ENCODE results near the gene ELL2. TPM values are rescaled to one million over a fixed set of nuclear protein-coding genes. Genes with fewer than 3 reads are reported as not detected.

The ELL2 gene
- total RNA-seq, 1 donor from 2014 or later, result 21.6 TPM

DNA sequence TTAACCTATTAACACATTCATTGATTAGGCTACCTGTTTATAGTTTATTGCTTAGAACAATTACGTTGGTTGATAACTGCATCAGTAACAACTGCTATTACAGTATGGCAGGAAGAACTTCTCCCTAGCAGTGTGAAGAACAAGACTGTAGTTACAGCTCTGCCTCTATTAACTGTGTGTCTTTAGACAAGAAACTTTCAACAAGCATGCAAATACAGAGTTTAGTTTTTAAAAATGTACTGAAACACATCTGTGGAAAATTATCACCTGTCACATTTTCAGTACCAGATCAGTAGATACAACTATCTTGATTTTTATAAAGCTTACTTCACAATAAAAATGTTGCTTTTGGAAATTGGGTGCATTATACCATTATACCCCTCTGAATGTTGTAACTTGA, 22.2 kb downstream of the ELL2 start:
- TF ChIP-seq, protein P1, sequence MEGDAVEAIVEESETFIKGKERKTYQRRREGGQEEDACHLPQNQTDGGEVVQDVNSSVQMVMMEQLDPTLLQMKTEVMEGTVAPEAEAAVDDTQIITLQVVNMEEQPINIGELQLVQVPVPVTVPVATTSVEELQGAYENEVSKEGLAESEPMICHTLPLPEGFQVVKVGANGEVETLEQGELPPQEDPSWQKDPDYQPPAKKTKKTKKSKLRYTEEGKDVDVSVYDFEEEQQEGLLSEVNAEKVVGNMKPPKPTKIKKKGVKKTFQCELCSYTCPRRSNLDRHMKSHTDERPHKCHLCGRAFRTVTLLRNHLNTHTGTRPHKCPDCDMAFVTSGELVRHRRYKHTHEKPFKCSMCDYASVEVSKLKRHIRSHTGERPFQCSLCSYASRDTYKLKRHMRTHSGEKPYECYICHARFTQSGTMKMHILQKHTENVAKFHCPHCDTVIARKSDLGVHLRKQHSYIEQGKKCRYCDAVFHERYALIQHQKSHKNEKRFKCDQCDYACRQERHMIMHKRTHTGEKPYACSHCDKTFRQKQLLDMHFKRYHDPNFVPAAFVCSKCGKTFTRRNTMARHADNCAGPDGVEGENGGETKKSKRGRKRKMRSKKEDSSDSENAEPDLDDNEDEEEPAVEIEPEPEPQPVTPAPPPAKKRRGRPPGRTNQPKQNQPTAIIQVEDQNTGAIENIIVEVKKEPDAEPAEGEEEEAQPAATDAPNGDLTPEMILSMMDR (IDR thresholded peaks at IDR 0.05; ENCODE audit: unreplicated experiment), result no peak
- H3K9me3 Mint-ChIP-seq (ENCODE audit: unreplicated experiment), result no peaks in the 10 kb centered on the region
- no peak overlapping the region for H3K27ac Mint-ChIP-seq (ENCODE audit: unreplicated experiment)
- H3K36me3 Mint-ChIP-seq (ENCODE audit: low read depth, unreplicated experiment), result no peaks in the 10 kb centered on the region
- peaks cover 2% of the 10 kb centered on the region for H3K27me3 Mint-ChIP-seq (ENCODE audit: unreplicated experiment)
- H3K4me3 Mint-ChIP-seq (ENCODE audit: unreplicated experiment), result no peak overlapping the region
- peaks cover 25% of the 10 kb centered on the region for H3K4me1 Mint-ChIP-seq (ENCODE audit: unreplicated experiment)
- DNase-seq (ENCODE audit: low spot score), result no peak

DNA sequence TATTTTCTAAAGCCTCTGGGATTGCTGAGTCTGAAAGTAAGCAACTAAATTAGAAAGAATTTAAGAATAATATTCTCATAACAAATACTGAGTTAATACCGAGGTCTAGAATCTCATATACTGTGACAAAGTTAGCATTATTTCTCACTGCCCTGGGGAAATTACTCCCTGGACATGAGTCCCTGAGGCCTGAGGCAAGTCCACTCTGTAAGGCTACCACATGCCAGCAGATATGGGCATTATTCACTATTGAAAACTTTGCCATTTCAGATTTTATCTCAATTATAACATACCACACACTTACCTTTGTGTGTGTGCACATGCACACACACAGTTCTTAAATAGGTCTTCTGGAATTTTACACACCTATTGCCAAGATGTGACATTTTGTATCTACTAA, 22.9 kb downstream of the ELL2 start:
- no peak overlapping the region for H3K27ac Mint-ChIP-seq (ENCODE audit: unreplicated experiment)
- no peak for DNase-seq (ENCODE audit: low spot score)
- no peak overlapping the region for H3K4me3 Mint-ChIP-seq (ENCODE audit: unreplicated experiment)
- H3K9me3 Mint-ChIP-seq (ENCODE audit: unreplicated experiment), result no peaks in the 10 kb centered on the region
- peaks cover 25% of the 10 kb centered on the region for H3K4me1 Mint-ChIP-seq (ENCODE audit: unreplicated experiment)
- H3K36me3 Mint-ChIP-seq (ENCODE audit: low read depth, unreplicated experiment), result no peaks in the 10 kb centered on the region
- TF ChIP-seq, protein P1 (IDR thresholded peaks at IDR 0.05; ENCODE audit: unreplicated experiment), result no peak
- peaks cover 2% of the 10 kb centered on the region for H3K27me3 Mint-ChIP-seq (ENCODE audit: unreplicated experiment)

DNA sequence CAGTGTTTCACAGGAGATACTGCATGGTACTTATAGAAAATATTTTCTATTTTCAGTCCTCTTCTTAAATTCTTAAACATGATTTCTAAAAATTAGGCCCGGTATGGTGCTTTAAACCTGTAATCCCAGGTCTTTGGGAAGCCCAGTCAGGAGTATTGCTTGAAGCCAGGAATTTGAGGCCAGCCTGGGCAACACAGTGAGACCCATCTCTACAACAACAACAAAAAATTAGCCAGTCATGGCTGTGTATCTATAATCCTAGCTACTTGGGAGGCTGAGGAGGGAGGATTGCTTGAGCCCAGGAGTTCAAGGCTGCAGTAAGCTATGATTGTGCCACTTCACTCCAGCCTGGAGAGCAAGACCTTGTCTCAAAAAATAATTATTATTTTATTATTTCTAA, 23.3 kb downstream of the ELL2 start:
- TF ChIP-seq, protein P1 (IDR thresholded peaks at IDR 0.05; ENCODE audit: unreplicated experiment), result no peak
- no peak for DNase-seq (ENCODE audit: low spot score)

DNA sequence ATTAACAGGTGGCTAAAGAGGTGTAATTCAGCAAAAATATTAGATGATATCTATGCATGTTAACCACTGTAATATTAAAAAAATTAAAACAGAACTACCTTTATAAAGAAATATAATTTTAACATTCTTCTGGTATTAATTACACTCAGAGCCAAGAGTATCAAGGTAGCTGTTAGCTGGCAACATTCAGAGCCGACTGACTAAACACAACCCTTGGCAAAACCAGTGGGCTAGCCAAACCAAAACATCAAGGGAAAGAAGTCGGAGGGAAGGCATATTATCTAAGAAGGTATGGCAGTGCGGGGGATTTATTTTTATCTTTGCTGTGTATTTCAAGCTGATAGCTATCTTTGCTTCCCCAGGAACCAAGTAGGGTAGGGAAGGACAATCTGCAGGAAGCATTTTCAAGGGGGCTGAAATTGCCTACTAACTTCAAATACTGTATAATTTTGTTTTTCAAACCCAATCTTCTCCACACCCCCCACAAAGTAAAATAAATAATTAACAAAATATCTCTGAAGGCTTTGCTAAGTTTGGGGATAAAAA, 24.0 kb downstream of the ELL2 start:
- no peaks in the 10 kb centered on the region for H3K9me3 Mint-ChIP-seq (ENCODE audit: unreplicated experiment)

More for the DNA sequence above, 23.3 kb downstream of the ELL2 start:
- peaks cover 2% of the 10 kb centered on the region for H3K27me3 Mint-ChIP-seq (ENCODE audit: unreplicated experiment)
- no peaks in the 10 kb centered on the region for H3K36me3 Mint-ChIP-seq (ENCODE audit: low read depth, unreplicated experiment)
- H3K27ac Mint-ChIP-seq (ENCODE audit: unreplicated experiment), result peak overlapping the region; percentile 50
- no peak overlapping the region for H3K4me3 Mint-ChIP-seq (ENCODE audit: unreplicated experiment)
- peaks cover 25% of the 10 kb centered on the region for H3K4me1 Mint-ChIP-seq (ENCODE audit: unreplicated experiment)
- no peaks in the 10 kb centered on the region for H3K9me3 Mint-ChIP-seq (ENCODE audit: unreplicated experiment)

DNA sequence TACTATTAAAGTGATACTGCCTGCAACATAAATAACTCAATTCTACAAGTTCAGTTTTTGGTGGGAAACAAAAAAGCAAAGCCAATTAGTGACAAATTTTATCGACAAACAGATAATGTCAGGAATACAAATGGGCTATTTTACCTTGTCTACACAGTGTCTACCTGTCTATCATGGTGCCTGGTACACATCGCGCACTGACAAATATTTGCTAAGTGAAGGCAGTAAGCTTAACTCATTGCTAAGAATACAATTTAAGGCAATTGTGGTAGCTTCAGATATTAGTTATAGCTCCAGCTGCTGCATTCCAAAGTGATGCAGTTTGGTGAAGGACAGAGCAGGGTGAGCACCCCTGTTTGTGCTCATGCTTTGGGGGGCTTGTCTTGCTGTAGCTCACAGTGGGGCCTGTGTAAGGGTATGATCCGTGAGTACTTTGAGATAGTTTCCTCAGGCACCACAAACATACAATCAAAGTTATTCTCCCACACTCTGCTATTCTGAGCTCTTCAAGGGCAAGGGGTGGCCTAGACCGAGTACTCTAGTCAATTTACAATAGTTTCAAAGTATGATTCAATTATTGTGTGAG, 24.7 kb downstream of the ELL2 start:
- no peaks in the 10 kb centered on the region for H3K9me3 Mint-ChIP-seq (ENCODE audit: unreplicated experiment)
- no peak overlapping the region for H3K27ac Mint-ChIP-seq (ENCODE audit: unreplicated experiment)
- H3K4me3 Mint-ChIP-seq (ENCODE audit: unreplicated experiment), result no peak overlapping the region
- TF ChIP-seq, protein P1 (IDR thresholded peaks at IDR 0.05; ENCODE audit: unreplicated experiment), result no peak
- peaks cover 2% of the 10 kb centered on the region for H3K27me3 Mint-ChIP-seq (ENCODE audit: unreplicated experiment)
- H3K36me3 Mint-ChIP-seq (ENCODE audit: low read depth, unreplicated experiment), result no peaks in the 10 kb centered on the region
- H3K4me1 Mint-ChIP-seq (ENCODE audit: unreplicated experiment), result peaks cover 24% of the 10 kb centered on the region
- DNase-seq (ENCODE audit: low spot score), result no peak

More for the DNA sequence above, 24.0 kb downstream of the ELL2 start:
- H3K27me3 Mint-ChIP-seq (ENCODE audit: unreplicated experiment), result peaks cover 2% of the 10 kb centered on the region
- no peak overlapping the region for H3K4me3 Mint-ChIP-seq (ENCODE audit: unreplicated experiment)
- no peak overlapping the region for H3K27ac Mint-ChIP-seq (ENCODE audit: unreplicated experiment)
- H3K4me1 Mint-ChIP-seq (ENCODE audit: unreplicated experiment), result peaks cover 25% of the 10 kb centered on the region
- TF ChIP-seq, protein P1 (IDR thresholded peaks at IDR 0.05; ENCODE audit: unreplicated experiment), result no peak
- H3K36me3 Mint-ChIP-seq (ENCODE audit: low read depth, unreplicated experiment), result no peaks in the 10 kb centered on the region
- DNase-seq (ENCODE audit: low spot score), result no peak

Measured in endothelial cell (in vitro differentiated cells).